ENCODE data around the gene BIN2.
"Not testable (repeated sequence)": the region's sequence is repeated elsewhere in the genome, so short reads cannot be mapped to it uniquely, and the experiment has no call there.

Gene BIN2

GRCh38 chr12:51343201-51343600 is 19.2 kb upstream of the BIN2 start:
- Histone ChIP-seq H3K36me3 (ENCODE audit: insufficient read depth, low read length) (no peaks in the 10 kb centered on the region), H3K27me3 (ENCODE audit: insufficient read depth, low read length) (no peaks in the 10 kb centered on the region), H3K4me3 (ENCODE audit: low read length) (no peak overlapping the region), H3K9ac (ENCODE audit: low read depth, low read length) (no peak overlapping the region), H3K4me1 (ENCODE audit: insufficient read depth, low read length) (no peaks in the 10 kb centered on the region), H3K27ac (ENCODE audit: low read depth, low read length) (no peak overlapping the region), H3K9me3 (ENCODE audit: insufficient read depth, low read depth, low read length) (no peaks in the 10 kb centered on the region)
- 90% methylated on average over 2 of the region's 2 CpGs for WGBS

GRCh38 chr12:51342416-51342815 is 18.4 kb upstream of the BIN2 start:
- Histone ChIP-seq H3K36me3 (ENCODE audit: insufficient read depth, low read length) (no peaks in the 10 kb centered on the region), H3K9me3 (ENCODE audit: insufficient read depth, low read depth, low read length) (no peaks in the 10 kb centered on the region), H3K27ac (ENCODE audit: low read depth, low read length) (no peak overlapping the region), H3K4me1 (ENCODE audit: insufficient read depth, low read length) (no peaks in the 10 kb centered on the region), H3K4me3 (ENCODE audit: low read length) (no peak overlapping the region), H3K27me3 (ENCODE audit: insufficient read depth, low read length) (no peaks in the 10 kb centered on the region), H3K9ac (ENCODE audit: low read depth, low read length) (no peak overlapping the region)
- 91% methylated on average over 10 of the region's 10 CpGs for WGBS

GRCh38 chr12:51341251-51342007 is 17.5 kb upstream of the BIN2 start:
- Histone ChIP-seq H3K27ac (ENCODE audit: low read depth, low read length) (no peak overlapping the region), H3K27me3 (ENCODE audit: insufficient read depth, low read length) (no peaks in the 10 kb centered on the region), H3K4me3 (ENCODE audit: low read length) (peak overlapping the region; percentile 22), H3K9ac (ENCODE audit: low read depth, low read length) (no peak overlapping the region), H3K36me3 (ENCODE audit: insufficient read depth, low read length) (no peaks in the 10 kb centered on the region), H3K9me3 (ENCODE audit: insufficient read depth, low read depth, low read length) (no peaks in the 10 kb centered on the region), H3K4me1 (ENCODE audit: insufficient read depth, low read length) (no peaks in the 10 kb centered on the region)
- 39% methylated on average over 8 of the region's 9 CpGs for WGBS

DNA sequence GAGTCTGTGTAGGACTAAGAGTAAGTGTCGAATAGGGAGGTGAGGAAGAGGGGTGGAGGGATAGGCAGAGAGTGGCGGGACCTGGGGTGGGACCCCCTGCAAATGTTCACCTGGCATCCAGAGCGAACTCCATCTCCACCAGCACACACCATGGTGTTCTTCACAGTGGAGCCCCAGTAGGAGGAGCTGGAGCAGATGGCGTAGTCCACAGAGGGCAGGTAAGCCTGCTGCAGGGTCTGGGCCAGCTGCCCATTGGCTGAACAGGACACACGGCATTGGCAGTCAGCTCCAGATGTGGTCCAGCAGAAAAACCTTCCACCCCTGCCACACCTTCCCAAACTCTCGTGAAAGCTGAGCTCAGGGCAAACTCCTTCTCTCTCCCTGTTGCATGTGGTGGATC is 15.8 kb upstream of the BIN2 start:
- Histone ChIP-seq H3K27me3 (ENCODE audit: insufficient read depth, low read length) (no peaks in the 10 kb centered on the region), H3K27ac (ENCODE audit: low read depth, low read length) (no peak overlapping the region), H3K4me1 (ENCODE audit: insufficient read depth, low read length) (no peaks in the 10 kb centered on the region), H3K9me3 (ENCODE audit: insufficient read depth, low read depth, low read length) (no peaks in the 10 kb centered on the region), H3K4me3 (ENCODE audit: low read length) (no peak overlapping the region), H3K36me3 (ENCODE audit: insufficient read depth, low read length) (no peaks in the 10 kb centered on the region), H3K9ac (ENCODE audit: low read depth, low read length) (no peak overlapping the region)
- WGBS, result 85% methylated on average over 6 of the region's 6 CpGs

- H3K4me1 ChIP-seq (ENCODE audit: insufficient read depth, low read length); H3K4me3 ChIP-seq (ENCODE audit: low read length); H3K36me3 ChIP-seq (ENCODE audit: insufficient read depth, low read length); H3K27me3 ChIP-seq (ENCODE audit: insufficient read depth, low read length); H3K9me3 ChIP-seq (ENCODE audit: insufficient read depth, low read depth, low read length); H3K9ac ChIP-seq (ENCODE audit: low read depth, low read length); H3K27ac ChIP-seq (ENCODE audit: low read depth, low read length): not testable (repeated sequence)
These were observed 13.4 kb upstream of the BIN2 start for GRCh38 chr12:51337336-51337735.

- H3K9ac ChIP-seq (ENCODE audit: low read depth, low read length), result no peak overlapping the region
- H3K36me3 ChIP-seq (ENCODE audit: insufficient read depth, low read length), result no peaks in the 10 kb centered on the region
- 97% methylated on average over 2 of the region's 2 CpGs for WGBS
- no peak overlapping the region for H3K4me3 ChIP-seq (ENCODE audit: low read length)
- H3K27ac ChIP-seq (ENCODE audit: low read depth, low read length), result no peak overlapping the region
- H3K4me1 ChIP-seq (ENCODE audit: insufficient read depth, low read length), result no peaks in the 10 kb centered on the region
- no peaks in the 10 kb centered on the region for H3K27me3 ChIP-seq (ENCODE audit: insufficient read depth, low read length)
- no peaks in the 10 kb centered on the region for H3K9me3 ChIP-seq (ENCODE audit: insufficient read depth, low read depth, low read length)
These were observed 12.0 kb upstream of the BIN2 start for GRCh38 chr12:51335931-51336330.

DNA sequence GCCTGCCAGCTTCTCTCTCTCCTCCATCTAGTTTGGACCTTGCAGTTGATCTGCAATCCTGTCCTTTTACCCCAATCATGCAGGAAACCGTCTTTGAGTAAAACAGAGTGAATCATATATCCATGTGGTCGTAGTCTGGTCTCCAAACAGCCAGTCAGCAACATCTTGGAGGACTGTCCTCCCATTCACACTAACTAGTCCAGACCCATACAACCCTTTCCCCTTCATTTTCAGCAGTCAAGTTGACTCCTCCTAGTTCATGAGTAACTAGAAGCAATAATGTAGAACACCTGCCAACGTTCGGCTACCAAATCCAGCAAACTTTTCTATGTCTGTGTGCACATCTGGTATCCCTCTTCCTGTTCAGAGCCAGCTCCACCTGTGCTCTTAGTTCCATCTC is 10.8 kb upstream of the BIN2 start:
- Histone ChIP-seq H3K4me3 (ENCODE audit: low read length) (no peak overlapping the region), H3K36me3 (ENCODE audit: insufficient read depth, low read length) (no peaks in the 10 kb centered on the region), H3K27me3 (ENCODE audit: insufficient read depth, low read length) (no peaks in the 10 kb centered on the region), H3K27ac (ENCODE audit: low read depth, low read length) (no peak overlapping the region), H3K4me1 (ENCODE audit: insufficient read depth, low read length) (no peaks in the 10 kb centered on the region), H3K9ac (ENCODE audit: low read depth, low read length) (no peak overlapping the region), H3K9me3 (ENCODE audit: insufficient read depth, low read depth, low read length) (no peaks in the 10 kb centered on the region)
- 94% methylated on average over 4 of the region's 4 CpGs for WGBS

- WGBS, result 76% methylated on average over 5 of the region's 6 CpGs
- H3K4me1 ChIP-seq (ENCODE audit: insufficient read depth, low read length), result no peaks in the 10 kb centered on the region
- H3K27me3 ChIP-seq (ENCODE audit: insufficient read depth, low read length), result no peaks in the 10 kb centered on the region
- no peaks in the 10 kb centered on the region for H3K9me3 ChIP-seq (ENCODE audit: insufficient read depth, low read depth, low read length)
- no peak overlapping the region for H3K4me3 ChIP-seq (ENCODE audit: low read length)
- no peak overlapping the region for H3K9ac ChIP-seq (ENCODE audit: low read depth, low read length)
- H3K27ac ChIP-seq (ENCODE audit: low read depth, low read length), result no peak overlapping the region
- no peaks in the 10 kb centered on the region for H3K36me3 ChIP-seq (ENCODE audit: insufficient read depth, low read length)
These were observed 9.6 kb upstream of the BIN2 start for GRCh38 chr12:51333536-51333935.

GRCh38 chr12:51330186-51330585 is 6.2 kb upstream of the BIN2 start:
- H3K27me3 ChIP-seq (ENCODE audit: insufficient read depth, low read length), result no peaks in the 10 kb centered on the region
- no peak overlapping the region for H3K27ac ChIP-seq (ENCODE audit: low read depth, low read length)
- no peak overlapping the region for H3K9ac ChIP-seq (ENCODE audit: low read depth, low read length)
- no peaks in the 10 kb centered on the region for H3K9me3 ChIP-seq (ENCODE audit: insufficient read depth, low read depth, low read length)
- no peaks in the 10 kb centered on the region; the same call in 1 of the 2 replicates for H3K4me1 ChIP-seq (ENCODE audit: insufficient read depth, low read length)
- H3K36me3 ChIP-seq (ENCODE audit: insufficient read depth, low read length), result no peaks in the 10 kb centered on the region
- no peak overlapping the region for H3K4me3 ChIP-seq (ENCODE audit: low read length)

DNA sequence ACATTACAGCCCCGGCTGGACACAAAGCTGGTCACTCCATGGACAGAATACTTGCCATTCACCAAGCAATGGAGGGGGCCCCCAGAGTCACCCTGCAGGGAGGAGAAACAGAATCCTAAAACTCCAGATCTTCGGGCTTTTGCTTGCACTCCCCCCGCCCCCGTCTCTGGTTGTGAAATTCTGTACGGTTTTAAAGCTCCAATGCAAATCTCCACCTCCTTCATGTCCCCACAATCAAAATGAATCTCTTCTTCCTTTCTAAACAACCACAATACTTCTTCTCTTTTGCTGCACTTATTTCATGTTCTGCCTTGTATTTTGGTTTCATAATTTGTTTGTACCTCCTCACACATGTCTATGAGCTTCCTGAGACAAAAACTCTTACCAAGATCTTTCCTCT is 5.8 kb upstream of the BIN2 start:
- Histone ChIP-seq H3K9me3 (ENCODE audit: insufficient read depth, low read depth, low read length) (no peaks in the 10 kb centered on the region), H3K9ac (ENCODE audit: low read depth, low read length) (no peak overlapping the region), H3K4me3 (ENCODE audit: low read length) (no peak overlapping the region), H3K27me3 (ENCODE audit: insufficient read depth, low read length) (no peaks in the 10 kb centered on the region), H3K4me1 (ENCODE audit: insufficient read depth, low read length) (no peaks in the 10 kb centered on the region; the same call in 1 of the 2 replicates), H3K27ac (ENCODE audit: low read depth, low read length) (no peak overlapping the region), H3K36me3 (ENCODE audit: insufficient read depth, low read length) (no peaks in the 10 kb centered on the region)
- WGBS, result 93% methylated on average over 5 of the region's 5 CpGs

GRCh38 chr12:51328587-51328986 is 4.6 kb upstream of the BIN2 start:
- Histone ChIP-seq H3K27me3 (ENCODE audit: insufficient read depth, low read length) (no peaks in the 10 kb centered on the region), H3K9ac (ENCODE audit: low read depth, low read length) (no peak overlapping the region), H3K4me3 (ENCODE audit: low read length) (no peak overlapping the region), H3K27ac (ENCODE audit: low read depth, low read length) (no peak overlapping the region), H3K4me1 (ENCODE audit: insufficient read depth, low read length) (no peaks in the 10 kb centered on the region; the same call in 1 of the 2 replicates), H3K9me3 (ENCODE audit: insufficient read depth, low read depth, low read length) (no peaks in the 10 kb centered on the region), H3K36me3 (ENCODE audit: insufficient read depth, low read length) (no peaks in the 10 kb centered on the region)
- WGBS, result 91% methylated on average over 4 of the region's 4 CpGs

Measured in HUES64 (cell line).